ENCODE data around the gene FGF14. TPM values are rescaled to one million over a fixed set of nuclear protein-coding genes. Genes with fewer than 3 reads are reported as not detected.

FGF14 gene
- total and polyA plus RNA-seq, 2 donors from 2014 or later, result 0.47 to 3.3 TPM

DNA sequence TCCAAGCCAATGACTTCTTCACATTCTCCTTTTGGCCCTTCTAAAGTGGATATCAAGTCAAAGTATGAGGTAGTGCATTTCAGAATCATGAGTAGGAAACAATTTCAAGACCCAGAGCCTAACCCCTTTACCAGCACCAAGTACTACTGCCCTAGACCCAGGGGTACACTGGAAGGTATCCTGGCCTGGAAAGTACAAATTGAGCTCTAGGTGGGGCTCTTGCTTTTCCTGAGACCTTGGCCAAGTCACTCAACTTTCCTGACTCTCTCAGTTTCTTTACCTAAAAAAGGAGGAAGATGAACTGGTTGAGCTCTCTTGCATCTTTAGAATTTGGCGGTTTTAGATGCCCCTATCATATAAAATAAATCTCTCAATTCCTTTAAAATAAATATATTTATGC lies 204.7 kb downstream of the FGF14 start:
- FAIRE-seq (no peak), DNase-seq (no peak)
- Histone ChIP-seq H3K9me3 (ENCODE audit: control insufficient read depth in 2 of 3, insufficient read depth in 1 of 3, low read length in 3 of 3) (no peaks in the 10 kb centered on the region), H3K27me3 (ENCODE audit: control insufficient read depth, insufficient read depth, low read length) (no peaks in the 10 kb centered on the region), H3K4me3 (ENCODE audit: low read length in 3 of 3) (no peak overlapping the region), H3K4me1 (ENCODE audit: control insufficient read depth in 2 of 3, insufficient read depth in 2 of 3, low read depth in 1 of 3, low read length in 3 of 3) (no peaks in the 10 kb centered on the region), H3K27ac (ENCODE audit: low read depth in 2 of 2, low read length in 2 of 2) (no peak overlapping the region), H3K36me3 (ENCODE audit: control insufficient read depth in 2 of 3, insufficient read depth in 3 of 3, low read length in 3 of 3) (no peaks in the 10 kb centered on the region), H3K9ac (ENCODE audit: low read length in 3 of 3) (no peak overlapping the region)
- TF ChIP-seq, protein P1, sequence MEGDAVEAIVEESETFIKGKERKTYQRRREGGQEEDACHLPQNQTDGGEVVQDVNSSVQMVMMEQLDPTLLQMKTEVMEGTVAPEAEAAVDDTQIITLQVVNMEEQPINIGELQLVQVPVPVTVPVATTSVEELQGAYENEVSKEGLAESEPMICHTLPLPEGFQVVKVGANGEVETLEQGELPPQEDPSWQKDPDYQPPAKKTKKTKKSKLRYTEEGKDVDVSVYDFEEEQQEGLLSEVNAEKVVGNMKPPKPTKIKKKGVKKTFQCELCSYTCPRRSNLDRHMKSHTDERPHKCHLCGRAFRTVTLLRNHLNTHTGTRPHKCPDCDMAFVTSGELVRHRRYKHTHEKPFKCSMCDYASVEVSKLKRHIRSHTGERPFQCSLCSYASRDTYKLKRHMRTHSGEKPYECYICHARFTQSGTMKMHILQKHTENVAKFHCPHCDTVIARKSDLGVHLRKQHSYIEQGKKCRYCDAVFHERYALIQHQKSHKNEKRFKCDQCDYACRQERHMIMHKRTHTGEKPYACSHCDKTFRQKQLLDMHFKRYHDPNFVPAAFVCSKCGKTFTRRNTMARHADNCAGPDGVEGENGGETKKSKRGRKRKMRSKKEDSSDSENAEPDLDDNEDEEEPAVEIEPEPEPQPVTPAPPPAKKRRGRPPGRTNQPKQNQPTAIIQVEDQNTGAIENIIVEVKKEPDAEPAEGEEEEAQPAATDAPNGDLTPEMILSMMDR (IDR thresholded peaks at IDR 0.05; ENCODE audit: borderline replicate concordance, extremely low read depth, insufficient read depth), result no peak
- intact Hi-C loops (cut with DNase I), result no loop called here

GRCh38 chr13:102195566-102196462 lies 206.0 kb downstream of the FGF14 start:
- no peaks in the 10 kb centered on the region for H3K4me1 ChIP-seq (ENCODE audit: control insufficient read depth in 2 of 3, insufficient read depth in 2 of 3, low read depth in 1 of 3, low read length in 3 of 3)
- no peak for FAIRE-seq
- intact Hi-C loops (cut with DNase I), result no loop called here

DNA sequence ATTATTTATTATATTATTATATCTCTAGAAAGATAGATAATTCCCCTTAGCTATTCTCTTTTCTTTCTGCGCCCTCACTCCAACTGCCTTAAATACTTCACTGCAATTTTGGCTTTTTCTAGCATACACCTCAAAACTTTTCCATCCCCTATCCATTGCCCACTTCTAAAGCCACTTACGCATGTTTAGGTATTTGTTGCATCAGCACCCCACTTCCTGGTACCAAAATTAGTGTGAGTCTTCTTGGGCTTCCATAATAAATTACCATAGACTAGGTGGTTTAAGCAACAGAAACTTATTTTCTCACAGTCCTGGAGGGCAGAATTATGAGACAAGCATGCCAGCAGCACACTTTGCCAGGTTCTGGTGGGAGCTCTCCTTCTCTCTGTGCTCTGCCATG lies 209.0 kb downstream of the FGF14 start:
- no peaks in the 10 kb centered on the region for H3K4me1 ChIP-seq (ENCODE audit: control insufficient read depth in 2 of 3, insufficient read depth in 2 of 3, low read depth in 1 of 3, low read length in 3 of 3)
- no peak overlapping the region for H3K27ac ChIP-seq (ENCODE audit: low read depth in 2 of 2, low read length in 2 of 2)
- intact Hi-C loops (cut with DNase I), result no loop called here
- no peaks in the 10 kb centered on the region for H3K9me3 ChIP-seq (ENCODE audit: control insufficient read depth in 2 of 3, insufficient read depth in 1 of 3, low read length in 3 of 3)
- H3K27me3 ChIP-seq (ENCODE audit: control insufficient read depth, insufficient read depth, low read length), result no peaks in the 10 kb centered on the region
- FAIRE-seq (no peak), DNase-seq (no peak)
- H3K4me3 ChIP-seq (ENCODE audit: low read length in 3 of 3), result no peak overlapping the region
- no peaks in the 10 kb centered on the region for H3K36me3 ChIP-seq (ENCODE audit: control insufficient read depth in 2 of 3, insufficient read depth in 3 of 3, low read length in 3 of 3)
- H3K9ac ChIP-seq (ENCODE audit: low read length in 3 of 3), result no peak overlapping the region
- TF ChIP-seq, protein P1 (IDR thresholded peaks at IDR 0.05; ENCODE audit: borderline replicate concordance, extremely low read depth, insufficient read depth), result no peak

More at GRCh38 chr13:102195566-102196462, 206.0 kb downstream of the FGF14 start:
- Histone ChIP-seq H3K27ac (ENCODE audit: low read depth in 2 of 2, low read length in 2 of 2) (no peak overlapping the region), H3K36me3 (ENCODE audit: control insufficient read depth in 2 of 3, insufficient read depth in 3 of 3, low read length in 3 of 3) (no peaks in the 10 kb centered on the region), H3K9me3 (ENCODE audit: control insufficient read depth in 2 of 3, insufficient read depth in 1 of 3, low read length in 3 of 3) (no peaks in the 10 kb centered on the region), H3K9ac (ENCODE audit: low read length in 3 of 3) (no peak overlapping the region), H3K4me3 (ENCODE audit: low read length in 3 of 3) (no peak overlapping the region), H3K27me3 (ENCODE audit: control insufficient read depth, insufficient read depth, low read length) (no peaks in the 10 kb centered on the region)
- TF ChIP-seq, protein P1 (IDR thresholded peaks at IDR 0.05; ENCODE audit: borderline replicate concordance, extremely low read depth, insufficient read depth), result no peak
- no peak for DNase-seq

All from kidney (tissue), 14 donors.